GM19240 (cell line): Measurements from ENCODE around the gene UBALD2.
"Not testable (repeated sequence)": the region's sequence is repeated elsewhere in the genome, so short reads cannot be mapped to it uniquely, and the experiment has no call there.

Source experiments
- DNase-seq: peaks from one replicate; pipeline ENCODE4 v3.0.0; 2011; ENCODE audit warnings: low spot score; ENCODE audit not compliant: insufficient read length

The UBALD2 gene

GRCh38 chr17:76277300-76278267, 12.4 kb downstream of the UBALD2 start:
- no peak for DNase-seq

GRCh38 chr17:76278268-76278908, 13.2 kb downstream of the UBALD2 start:
- no peak for DNase-seq

GRCh38 chr17:76278952-76279741, 14.0 kb downstream of the UBALD2 start:
- DNase-seq: peak; percentile 82

DNA sequence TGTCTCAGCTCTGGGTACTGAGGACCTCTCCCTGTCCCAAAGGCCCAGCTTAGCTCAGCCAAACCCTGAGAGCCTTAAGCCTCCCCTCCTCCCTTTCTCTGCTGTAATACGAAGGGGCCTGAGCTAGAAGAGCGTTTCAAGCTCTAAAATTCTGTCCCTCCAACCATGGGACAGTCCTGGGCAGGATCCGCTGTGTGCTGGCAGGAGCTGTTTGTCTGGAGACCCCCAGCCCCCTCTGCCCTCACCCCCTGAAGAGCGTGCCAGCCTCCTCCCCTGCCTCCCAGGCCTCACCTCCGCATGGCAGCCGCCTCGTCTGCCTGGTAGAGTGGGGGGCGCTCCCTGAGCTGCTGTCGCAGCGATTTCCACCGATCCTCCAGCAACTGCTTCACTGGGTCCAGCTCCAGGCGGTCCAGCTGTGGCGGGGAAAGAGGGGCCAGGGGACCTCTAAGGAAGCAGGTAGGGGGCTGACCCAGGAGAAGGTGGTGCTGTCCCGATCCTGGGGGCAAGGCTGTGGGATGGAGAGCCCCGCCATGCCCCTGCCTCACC, 14.7 kb downstream of the UBALD2 start:
- no peak for DNase-seq

DNA sequence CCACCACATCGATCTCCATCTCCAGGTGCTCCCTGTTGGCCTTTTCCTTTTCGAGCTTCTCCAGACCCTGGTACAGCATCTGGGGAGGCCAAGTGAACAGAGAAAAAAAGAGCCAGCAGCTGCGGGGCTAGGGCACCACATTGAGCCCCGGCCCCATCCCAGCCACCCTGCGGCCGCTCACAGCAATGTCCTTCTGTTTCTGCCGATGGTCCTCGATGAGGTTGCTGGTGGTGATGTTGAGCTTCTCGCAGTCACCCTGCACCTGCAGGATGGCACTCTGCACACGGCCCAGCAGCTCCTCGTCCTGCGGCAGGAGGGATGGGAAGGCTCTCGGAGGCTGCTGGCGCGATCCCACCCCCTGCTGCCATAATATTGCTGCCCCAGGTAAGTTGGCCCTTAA, 15.5 kb downstream of the UBALD2 start:
- no peak for DNase-seq

DNA sequence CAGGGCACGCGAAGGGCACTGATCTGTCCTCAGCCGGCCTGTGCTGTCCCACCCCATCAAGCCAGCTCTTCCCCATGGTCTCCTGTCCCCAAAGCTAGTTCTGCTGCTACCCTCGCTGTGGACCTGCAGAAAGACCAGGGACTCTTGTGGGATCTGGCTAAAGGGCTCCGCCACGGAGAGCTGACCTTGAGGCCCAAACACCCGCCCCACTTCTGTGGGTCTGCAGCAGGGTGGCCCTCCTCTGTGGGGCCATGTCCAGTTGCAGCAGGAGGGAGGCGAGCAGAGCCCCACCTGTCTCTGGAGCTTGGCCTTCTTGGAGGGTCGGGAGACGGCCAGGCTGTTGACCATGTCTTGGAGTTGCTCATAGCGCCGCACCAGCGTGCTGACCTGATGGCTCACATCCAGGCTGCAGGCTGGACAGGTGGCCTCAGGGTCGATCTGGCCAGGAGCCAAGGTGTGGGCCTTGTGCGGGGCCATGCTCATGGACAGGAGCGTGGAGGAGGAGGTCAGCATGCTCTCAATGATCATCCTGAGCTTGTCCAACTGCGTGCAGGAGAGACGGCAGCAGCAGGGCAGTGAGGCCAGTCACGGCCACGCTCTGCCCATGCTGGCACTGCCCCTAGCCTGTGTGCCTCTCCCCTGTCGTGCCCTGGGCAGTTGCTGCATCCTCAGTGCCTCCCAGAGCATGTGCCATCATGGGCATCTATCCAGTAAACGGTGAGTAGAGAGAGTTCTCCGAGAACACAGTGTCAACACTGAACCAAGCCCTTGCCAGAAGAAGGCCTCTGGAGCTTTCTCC, 16.6 kb downstream of the UBALD2 start:
- no peak for DNase-seq

GRCh38 chr17:76292567-76292966, 27.4 kb downstream of the UBALD2 start:
- DNase-seq: no peak

DNA sequence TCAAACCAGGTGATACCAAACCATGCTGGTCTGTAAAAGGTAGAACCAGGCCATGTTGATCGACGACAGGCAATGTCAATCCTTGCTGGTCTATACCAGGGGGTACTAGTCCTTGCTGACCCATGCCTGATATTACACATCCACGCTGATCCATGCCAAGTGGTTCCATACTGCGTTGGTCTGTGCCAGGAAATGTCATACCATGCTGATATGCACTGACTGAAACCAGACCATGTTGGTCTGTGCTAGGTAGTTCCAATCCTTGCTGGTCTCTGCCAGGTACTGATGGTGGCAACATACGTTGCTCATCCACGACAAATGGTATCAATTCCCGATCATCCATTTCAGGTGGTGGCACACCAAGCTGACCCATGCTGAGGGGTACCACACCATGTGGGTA, 28.0 kb downstream of the UBALD2 start:
- DNase-seq: no peak

- DNase-seq: no peak
Observed at GRCh38 chr17:76296186-76296585, 31.0 kb downstream of the UBALD2 start.

DNA sequence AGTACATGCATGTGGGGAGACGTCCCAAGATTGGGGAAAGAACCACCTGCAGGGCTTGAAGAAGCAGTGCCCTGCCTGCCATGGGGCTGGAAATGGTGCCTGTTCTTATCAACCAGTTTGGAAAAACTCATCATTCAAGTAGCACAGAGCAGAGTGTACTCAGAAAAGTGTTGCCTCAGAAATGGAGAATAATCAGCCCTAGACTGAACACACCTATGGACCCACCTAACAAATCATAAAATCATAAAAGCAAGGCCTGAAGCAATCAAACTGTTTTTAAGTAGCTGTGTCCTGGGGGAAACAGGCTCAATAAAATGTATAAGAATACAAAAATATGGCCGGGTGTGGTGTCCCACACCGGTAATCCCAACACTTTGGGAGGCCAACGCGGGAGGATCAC, 31.7 kb downstream of the UBALD2 start:
- DNase-seq: no peak

DNA sequence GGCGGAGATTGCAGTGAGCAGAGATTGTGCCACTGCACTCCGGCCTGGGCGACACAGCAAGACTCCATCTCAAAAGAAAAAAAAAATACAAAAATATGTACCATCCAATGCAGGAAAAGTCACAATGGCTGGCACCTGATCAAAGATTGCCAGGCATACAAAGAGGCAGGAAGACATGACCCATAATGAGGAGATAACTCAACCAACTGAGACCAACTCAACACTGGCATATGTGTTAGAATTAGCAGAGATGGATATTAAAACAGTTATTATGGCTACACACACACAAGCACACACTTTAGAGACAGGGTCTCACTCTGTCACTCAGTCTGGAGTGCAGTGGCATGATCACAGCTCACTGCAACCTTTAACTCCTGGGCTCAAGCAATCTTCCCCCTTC, 32.3 kb downstream of the UBALD2 start:
- DNase-seq: no peak

- no peak for DNase-seq
Observed at GRCh38 chr17:76304226-76305134, 39.3 kb downstream of the UBALD2 start.

DNA sequence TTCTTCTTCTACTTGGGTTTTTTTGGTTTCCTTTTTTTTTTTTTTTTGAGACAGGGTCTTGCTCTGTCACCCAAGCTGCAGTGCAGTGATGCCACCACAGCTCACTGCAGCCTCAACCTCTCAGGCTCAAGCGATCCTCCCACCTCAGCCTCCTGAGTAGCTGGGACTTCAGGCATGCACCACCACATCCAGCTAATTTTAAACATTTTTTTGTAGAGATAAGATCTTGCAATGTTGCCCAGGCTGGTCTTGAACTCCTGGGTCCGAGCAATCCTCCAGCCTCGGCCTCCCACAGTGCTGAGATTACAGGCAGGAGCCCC, 39.9 kb downstream of the UBALD2 start:
- not testable (repeated sequence) for DNase-seq

GRCh38 chr17:76307299-76307965, 42.3 kb downstream of the UBALD2 start:
- DNase-seq: no peak

GRCh38 chr17:76307966-76308338, 42.8 kb downstream of the UBALD2 start, which contains the start of gene QRICH2:
Gene QRICH2, minus strand, starts transcription at chr17:76308276. Its CDS starts 278 bp downstream, at chr17:76307998.
- no peak for DNase-seq

- no peak for DNase-seq
Observed at GRCh38 chr17:76309461-76309860, 44.3 kb downstream of the UBALD2 start.

DNA sequence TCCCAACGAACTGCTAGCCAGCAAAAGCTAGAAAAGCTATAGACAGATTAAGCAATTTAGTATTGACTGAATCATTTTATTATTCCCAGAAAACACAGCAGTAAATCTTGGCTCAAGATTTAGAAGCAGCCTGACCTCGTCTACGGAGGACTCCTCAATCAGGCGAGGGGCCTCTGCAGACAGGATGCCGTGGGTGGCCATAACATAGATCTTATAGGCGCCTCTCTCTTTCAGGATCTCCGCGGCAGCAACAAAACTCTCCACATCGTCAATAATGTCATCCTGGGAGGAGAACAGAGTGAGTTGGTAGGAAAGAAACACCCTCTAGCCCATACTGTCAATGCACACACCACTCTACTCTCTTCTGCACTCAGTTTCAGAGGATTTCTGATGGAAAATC, 47.6 kb downstream of the UBALD2 start:
- no peak for DNase-seq

GRCh38 chr17:76314392-76315227, 49.5 kb downstream of the UBALD2 start:
- no peak for DNase-seq
